Parathyroid adenoma (tissue), 2 donors: ENCODE results near the gene RAET1L.

Experiments used
- H2AFZ ChIP-seq: fragments of 300-600 bp; sonication (generic); one replicate; pipeline ENCODE4 v1.7.0; 2017; ENCODE audit warnings: antibody characterized with exemption, mild to moderate bottlenecking
- H3K27ac ChIP-seq: fragments of 300-600 bp; sonication (generic); one replicate; pipeline ENCODE4 v1.7.0; 2017
- H3K27me3 ChIP-seq: fragments of 300-600 bp; sonication (generic); one replicate; pipeline ENCODE4 v1.7.0; 2017; ENCODE audit warnings: low read length; ENCODE audit not compliant: control insufficient read depth, insufficient read depth
- H3K36me3 ChIP-seq: fragments of 300-600 bp; sonication (generic); one replicate; pipeline ENCODE4 v1.7.0; 2017; ENCODE audit warnings: low read length; ENCODE audit not compliant: control insufficient read depth, insufficient read depth
- H3K4me1 ChIP-seq: fragments of 300-600 bp; sonication (generic); one replicate; pipeline ENCODE4 v1.7.0; 2017; ENCODE audit warnings: control low read depth
- H3K4me2 ChIP-seq: fragments of 300-600 bp; sonication (generic); one replicate; pipeline ENCODE4 v1.7.0; 2017; ENCODE audit warnings: low read length
- H3K4me3 ChIP-seq: fragments of 300-600 bp; sonication (generic); one replicate; pipeline ENCODE4 v1.7.0; 2017; ENCODE audit warnings: low read depth, low read length
- H3K79me2 ChIP-seq: fragments of 300-600 bp; sonication (generic); one replicate; pipeline ENCODE4 v1.7.0; 2017; ENCODE audit warnings: control low read depth
- H3K9ac ChIP-seq: fragments of 300-600 bp; sonication (generic); one replicate; pipeline ENCODE4 v1.7.0; 2017; ENCODE audit warnings: mild to moderate bottlenecking
- H3K9me3 ChIP-seq: fragments of 300-600 bp; sonication (generic); one replicate; pipeline ENCODE4 v1.7.0; 2017; ENCODE audit warnings: low read length; ENCODE audit not compliant: control insufficient read depth
- CTCF ChIP-seq: fragments of 300-600 bp; sonication (generic); IDR thresholded peaks from one replicate; pipeline ENCODE4 v1.7.0; 2017; ENCODE audit warnings: antibody characterized with exemption, mild to moderate bottlenecking
- donor health status: primary hyperparathyroidism.

Gene RAET1L

GRCh38 chr6:150033207-150033771 lies 8.0 kb upstream of the RAET1L start:
- Histone ChIP-seq H3K4me2 (no peak overlapping the region), H3K36me3 (no peaks in the 10 kb centered on the region), H3K4me1 (no peaks in the 10 kb centered on the region), H3K79me2 (no peaks in the 10 kb centered on the region), H3K9ac (no peak overlapping the region), H3K27me3 (peaks cover 7% of the 10 kb centered on the region), H3K27ac (no peak overlapping the region), H3K9me3 (no peaks in the 10 kb centered on the region), H2AFZ (no peak overlapping the region), H3K4me3 (no peak overlapping the region)
- no peak for TF ChIP-seq CTCF

GRCh38 chr6:150032598-150032997 lies 7.3 kb upstream of the RAET1L start:
- TF ChIP-seq CTCF: no peak
- H3K27ac ChIP-seq: no peak overlapping the region
- H3K4me1 ChIP-seq: no peaks in the 10 kb centered on the region
- no peak overlapping the region for H3K4me2 ChIP-seq
- no peak overlapping the region for H2AFZ ChIP-seq
- H3K4me3 ChIP-seq: no peak overlapping the region
- H3K27me3 ChIP-seq: peaks cover 7% of the 10 kb centered on the region
- no peaks in the 10 kb centered on the region for H3K36me3 ChIP-seq
- H3K79me2 ChIP-seq: no peaks in the 10 kb centered on the region
- no peak overlapping the region for H3K9ac ChIP-seq
- no peaks in the 10 kb centered on the region for H3K9me3 ChIP-seq

DNA sequence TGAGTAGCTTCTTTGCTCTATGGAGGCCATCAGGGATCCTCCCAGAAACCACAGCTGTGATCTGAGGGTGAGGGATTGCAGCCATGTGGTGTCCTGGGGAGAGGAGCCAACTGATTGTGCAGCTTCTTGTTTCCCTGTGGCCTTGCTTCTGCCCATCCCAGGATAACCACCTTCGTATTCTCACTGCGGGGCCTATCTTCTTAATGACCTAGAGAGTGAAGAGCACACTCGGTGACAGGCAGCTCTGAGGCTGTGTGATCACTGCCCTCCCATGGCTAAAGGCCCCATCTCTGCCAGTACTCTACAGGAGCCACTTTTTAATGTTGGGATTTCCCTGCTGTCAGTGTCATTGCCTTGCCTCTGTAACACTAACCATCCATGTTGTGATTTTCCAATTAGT lies 5.3 kb upstream of the RAET1L start:
- Histone ChIP-seq H3K27ac (no peak overlapping the region), H3K79me2 (no peaks in the 10 kb centered on the region), H3K4me2 (no peak overlapping the region), H3K27me3 (no peaks in the 10 kb centered on the region), H3K9me3 (no peaks in the 10 kb centered on the region), H3K9ac (no peak overlapping the region), H3K4me1 (no peaks in the 10 kb centered on the region), H3K36me3 (no peaks in the 10 kb centered on the region), H3K4me3 (no peak overlapping the region), H2AFZ (no peak overlapping the region)
- no peak for TF ChIP-seq CTCF

DNA sequence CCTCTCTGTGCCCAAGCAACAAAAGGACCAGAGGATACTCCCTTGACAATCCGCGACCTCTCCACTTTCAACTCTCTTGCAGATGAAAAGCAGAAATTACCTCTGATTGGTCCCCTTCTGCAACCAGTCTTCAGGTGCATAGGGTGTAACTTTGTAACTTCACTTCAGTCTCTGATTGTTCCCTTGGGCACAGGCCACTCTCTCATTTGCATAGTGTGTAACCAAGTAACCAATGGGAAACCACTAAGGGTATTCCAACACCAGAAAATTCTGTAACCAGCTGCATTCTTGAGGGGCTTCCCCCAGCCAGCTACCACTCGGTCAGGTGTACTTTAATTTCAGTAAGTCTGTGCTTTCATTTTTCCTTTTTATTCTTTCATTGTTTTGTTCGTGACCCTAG lies 4.4 kb upstream of the RAET1L start:
- Histone ChIP-seq H3K36me3 (no peaks in the 10 kb centered on the region), H3K79me2 (no peaks in the 10 kb centered on the region), H3K27me3 (no peaks in the 10 kb centered on the region), H2AFZ (no peak overlapping the region), H3K9ac (no peak overlapping the region), H3K9me3 (no peaks in the 10 kb centered on the region), H3K4me1 (no peaks in the 10 kb centered on the region), H3K4me3 (no peak overlapping the region), H3K4me2 (no peak overlapping the region), H3K27ac (no peak overlapping the region)
- TF ChIP-seq CTCF: no peak

- H2AFZ ChIP-seq: no peak overlapping the region
- H3K4me3 ChIP-seq: no peak overlapping the region
- no peak overlapping the region for H3K27ac ChIP-seq
- H3K9me3 ChIP-seq: no peaks in the 10 kb centered on the region
- no peaks in the 10 kb centered on the region for H3K4me1 ChIP-seq
- no peak overlapping the region for H3K4me2 ChIP-seq
- H3K79me2 ChIP-seq: no peaks in the 10 kb centered on the region
- no peak for TF ChIP-seq CTCF
- no peaks in the 10 kb centered on the region for H3K27me3 ChIP-seq
- H3K36me3 ChIP-seq: no peaks in the 10 kb centered on the region
- H3K9ac ChIP-seq: no peak overlapping the region
These were observed 3.9 kb upstream of the RAET1L start for GRCh38 chr6:150029276-150029675.
